ENCODE data around the gene GNPTAB.

DNA sequence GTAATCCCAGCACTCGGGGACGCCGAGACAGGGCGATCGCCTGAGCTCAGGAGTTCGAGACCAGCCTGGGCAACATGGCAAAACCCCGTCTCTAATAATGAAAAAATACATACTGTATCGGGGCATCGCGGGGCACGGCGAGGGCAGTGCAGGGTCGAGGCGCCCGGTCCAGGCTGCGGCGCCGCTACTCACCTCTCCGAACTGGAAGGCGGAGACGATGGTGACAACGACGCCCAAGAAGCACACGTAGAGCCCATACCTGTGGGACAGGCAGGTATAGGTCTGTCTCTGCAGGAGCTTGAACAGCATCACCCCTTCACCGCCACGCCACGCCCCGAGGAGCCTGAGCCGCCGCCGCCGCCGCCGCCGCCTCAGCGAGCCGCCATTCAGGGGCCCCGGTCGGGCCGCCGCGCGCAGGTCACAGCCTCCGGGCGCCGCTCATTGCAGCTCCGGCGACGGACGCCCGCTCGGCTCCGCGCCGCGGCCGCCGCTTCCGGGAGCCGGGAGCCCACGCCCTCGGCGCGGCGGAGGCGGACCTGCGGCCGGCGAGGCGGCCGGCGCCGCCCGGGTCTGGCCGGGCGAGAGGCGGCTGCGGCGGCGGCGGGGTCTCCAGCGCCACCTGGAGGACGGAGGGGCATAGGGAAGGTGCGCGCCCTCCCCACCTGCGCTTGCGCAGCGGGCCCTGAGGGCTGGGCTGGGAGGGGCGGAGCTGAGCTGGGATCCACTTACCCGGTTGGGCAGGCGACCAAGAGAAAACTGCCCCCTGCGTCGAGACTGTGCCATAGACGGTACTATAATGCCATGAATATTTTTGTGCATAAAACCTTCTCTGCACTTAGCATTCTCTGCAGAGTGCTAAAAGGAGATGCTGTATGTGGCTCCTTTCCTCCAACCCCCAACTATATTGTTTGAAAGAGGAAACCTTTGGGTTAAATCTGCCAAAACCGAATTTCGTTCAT lies at the start of gene GNPTAB:
- TF ChIP-seq, protein P1, sequence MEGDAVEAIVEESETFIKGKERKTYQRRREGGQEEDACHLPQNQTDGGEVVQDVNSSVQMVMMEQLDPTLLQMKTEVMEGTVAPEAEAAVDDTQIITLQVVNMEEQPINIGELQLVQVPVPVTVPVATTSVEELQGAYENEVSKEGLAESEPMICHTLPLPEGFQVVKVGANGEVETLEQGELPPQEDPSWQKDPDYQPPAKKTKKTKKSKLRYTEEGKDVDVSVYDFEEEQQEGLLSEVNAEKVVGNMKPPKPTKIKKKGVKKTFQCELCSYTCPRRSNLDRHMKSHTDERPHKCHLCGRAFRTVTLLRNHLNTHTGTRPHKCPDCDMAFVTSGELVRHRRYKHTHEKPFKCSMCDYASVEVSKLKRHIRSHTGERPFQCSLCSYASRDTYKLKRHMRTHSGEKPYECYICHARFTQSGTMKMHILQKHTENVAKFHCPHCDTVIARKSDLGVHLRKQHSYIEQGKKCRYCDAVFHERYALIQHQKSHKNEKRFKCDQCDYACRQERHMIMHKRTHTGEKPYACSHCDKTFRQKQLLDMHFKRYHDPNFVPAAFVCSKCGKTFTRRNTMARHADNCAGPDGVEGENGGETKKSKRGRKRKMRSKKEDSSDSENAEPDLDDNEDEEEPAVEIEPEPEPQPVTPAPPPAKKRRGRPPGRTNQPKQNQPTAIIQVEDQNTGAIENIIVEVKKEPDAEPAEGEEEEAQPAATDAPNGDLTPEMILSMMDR (IDR thresholded peaks at IDR 0.05): peak; percentile 60 to 95 (median 78)
- no peak for TF ChIP-seq POLR2A (IDR thresholded peaks at IDR 0.05)
